ENCODE measurements around the gene SH3D19. TPM values are rescaled to one million over a fixed set of nuclear protein-coding genes. Genes with fewer than 3 reads are reported as not detected.

SH3D19 gene
- total and polyA plus RNA-seq, 3 experiments from 2014 or later, result not detected

GRCh38 chr4:151167561-151167960 is 157.8 kb downstream of the SH3D19 start:
- Histone ChIP-seq H3K4me3 (ENCODE audit: low read length) (no peak overlapping the region), H3K4me1 (ENCODE audit: insufficient read depth, low read length) (no peaks in the 10 kb centered on the region), H3K27ac (ENCODE audit: low read depth, low read length) (no peak overlapping the region), H3K27me3 (ENCODE audit: insufficient read depth, low read length, poor library complexity, severe bottlenecking) (no peaks in the 10 kb centered on the region), H3K9me3 (ENCODE audit: low read length) (no peaks in the 10 kb centered on the region), H3K36me3 (ENCODE audit: insufficient read depth, low read length) (no peaks in the 10 kb centered on the region)
- ChIA-PET CTCF (no interaction called here), POLR2A (no interaction called here)
- H3K36me3 Mint-ChIP-seq, result no peaks in the 10 kb centered on the region
- no peaks in the 10 kb centered on the region for H3K4me1 Mint-ChIP-seq
- no peaks in the 10 kb centered on the region for H3K9me3 Mint-ChIP-seq
- H3K4me3 Mint-ChIP-seq, result no peak overlapping the region
- peak overlapping the region in 1 of 8 donors; percentile 26 for H3K27ac Mint-ChIP-seq
- no peak for DNase-seq
- peaks cover 24 to 38% of the 10 kb centered on the region in 2 donors for H3K27me3 Mint-ChIP-seq

GRCh38 chr4:151166636-151167035 is 158.8 kb downstream of the SH3D19 start:
- H3K4me1 ChIP-seq (ENCODE audit: insufficient read depth, low read length), result no peaks in the 10 kb centered on the region
- no peaks in the 10 kb centered on the region for H3K9me3 ChIP-seq (ENCODE audit: low read length)
- Mint-ChIP-seq H3K4me1 (no peaks in the 10 kb centered on the region), H3K4me3 (no peak overlapping the region), H3K27ac (no peak overlapping the region), H3K36me3 (no peaks in the 10 kb centered on the region), H3K27me3 (peaks cover 22 to 36% of the 10 kb centered on the region in 2 donors), H3K9me3 (no peaks in the 10 kb centered on the region)
- POLR2A ChIA-PET, result no interaction called here
- H3K4me3 ChIP-seq (ENCODE audit: low read length), result no peak overlapping the region
- no peaks in the 10 kb centered on the region for H3K27me3 ChIP-seq (ENCODE audit: insufficient read depth, low read length, poor library complexity, severe bottlenecking)
- no peaks in the 10 kb centered on the region for H3K36me3 ChIP-seq (ENCODE audit: insufficient read depth, low read length)
- no peak overlapping the region for H3K27ac ChIP-seq (ENCODE audit: low read depth, low read length)
- CTCF ChIA-PET, result no interaction called here
- DNase-seq, result no peak

GRCh38 chr4:151165205-151166000 is 160.0 kb downstream of the SH3D19 start:
- ChIA-PET POLR2A (no interaction called here), CTCF (no interaction called here)
- H3K9me3 ChIP-seq (ENCODE audit: low read length), result no peaks in the 10 kb centered on the region
- no peaks in the 10 kb centered on the region for H3K27me3 ChIP-seq (ENCODE audit: insufficient read depth, low read length, poor library complexity, severe bottlenecking)
- Mint-ChIP-seq H3K4me1 (no peaks in the 10 kb centered on the region), H3K27ac (no peak overlapping the region), H3K4me3 (no peak overlapping the region), H3K9me3 (no peaks in the 10 kb centered on the region), H3K27me3 (peaks cover 19 to 41% of the 10 kb centered on the region in 2 donors), H3K36me3 (no peaks in the 10 kb centered on the region)
- no peak for DNase-seq
- H3K27ac ChIP-seq (ENCODE audit: low read depth, low read length), result no peak overlapping the region
- H3K4me1 ChIP-seq (ENCODE audit: insufficient read depth, low read length), result no peaks in the 10 kb centered on the region
- H3K36me3 ChIP-seq (ENCODE audit: insufficient read depth, low read length), result no peaks in the 10 kb centered on the region
- no peak overlapping the region for H3K4me3 ChIP-seq (ENCODE audit: low read length)

- Histone ChIP-seq H3K27me3 (ENCODE audit: insufficient read depth, low read length, poor library complexity, severe bottlenecking) (no peaks in the 10 kb centered on the region), H3K9me3 (ENCODE audit: low read length) (no peaks in the 10 kb centered on the region), H3K36me3 (ENCODE audit: insufficient read depth, low read length) (no peaks in the 10 kb centered on the region), H3K27ac (ENCODE audit: low read depth, low read length) (no peak overlapping the region), H3K4me1 (ENCODE audit: insufficient read depth, low read length) (no peaks in the 10 kb centered on the region), H3K4me3 (ENCODE audit: low read length) (no peak overlapping the region)
- no peak for DNase-seq
- ChIA-PET POLR2A (no interaction called here), CTCF (no interaction called here)
- H3K27me3 Mint-ChIP-seq, result peaks cover 15 to 39% of the 10 kb centered on the region in 2 donors
- H3K4me1 Mint-ChIP-seq, result no peaks in the 10 kb centered on the region
- no peaks in the 10 kb centered on the region for H3K9me3 Mint-ChIP-seq
- no peak overlapping the region for H3K27ac Mint-ChIP-seq
- H3K36me3 Mint-ChIP-seq, result no peaks in the 10 kb centered on the region
- H3K4me3 Mint-ChIP-seq, result no peak overlapping the region
Measured at GRCh38 chr4:151163855-151164254, 161.6 kb downstream of the SH3D19 start.

- no peaks in the 10 kb centered on the region for H3K27me3 ChIP-seq (ENCODE audit: insufficient read depth, low read length, poor library complexity, severe bottlenecking)
- no peaks in the 10 kb centered on the region for H3K36me3 Mint-ChIP-seq
- POLR2A ChIA-PET, result no interaction called here
- H3K4me1 Mint-ChIP-seq, result no peaks in the 10 kb centered on the region
- H3K9me3 Mint-ChIP-seq, result peaks cover 0 to 7% (median 0%) of the 10 kb centered on the region in 5 donors
- H3K27ac ChIP-seq (ENCODE audit: low read depth, low read length), result no peak overlapping the region
- no peak for DNase-seq
- no peaks in the 10 kb centered on the region for H3K36me3 ChIP-seq (ENCODE audit: insufficient read depth, low read length)
- H3K4me3 Mint-ChIP-seq, result no peak overlapping the region
- no peaks in the 10 kb centered on the region for H3K9me3 ChIP-seq (ENCODE audit: low read length)
- CTCF ChIA-PET, result no interaction called here
- peaks cover 19 to 32% of the 10 kb centered on the region in 2 donors for H3K27me3 Mint-ChIP-seq
- H3K27ac Mint-ChIP-seq, result no peak overlapping the region
- H3K4me1 ChIP-seq (ENCODE audit: insufficient read depth, low read length), result no peaks in the 10 kb centered on the region
- no peak overlapping the region for H3K4me3 ChIP-seq (ENCODE audit: low read length)
Measured at GRCh38 chr4:151158979-151159378, 166.4 kb downstream of the SH3D19 start.

- POLR2A ChIA-PET, result no interaction called here
- Histone ChIP-seq H3K27me3 (ENCODE audit: insufficient read depth, low read length, poor library complexity, severe bottlenecking) (no peaks in the 10 kb centered on the region), H3K4me3 (ENCODE audit: low read length) (no peak overlapping the region), H3K27ac (ENCODE audit: low read depth, low read length) (no peak overlapping the region), H3K4me1 (ENCODE audit: insufficient read depth, low read length) (no peaks in the 10 kb centered on the region), H3K36me3 (ENCODE audit: insufficient read depth, low read length) (no peaks in the 10 kb centered on the region), H3K9me3 (ENCODE audit: low read length) (no peaks in the 10 kb centered on the region)
- CTCF ChIA-PET, result no interaction called here
- Mint-ChIP-seq H3K36me3 (no peaks in the 10 kb centered on the region), H3K4me3 (no peak overlapping the region), H3K27ac (no peak overlapping the region), H3K4me1 (no peaks in the 10 kb centered on the region), H3K9me3 (peaks cover 0 to 7% (median 0%) of the 10 kb centered on the region in 5 donors), H3K27me3 (peaks cover 17 to 36% of the 10 kb centered on the region in 2 donors)
- no peak for DNase-seq
Measured at GRCh38 chr4:151157543-151157942, 167.9 kb downstream of the SH3D19 start.

GRCh38 chr4:151153585-151153984 is 171.8 kb downstream of the SH3D19 start:
- H3K36me3 Mint-ChIP-seq, result no peaks in the 10 kb centered on the region
- Histone ChIP-seq H3K9me3 (ENCODE audit: low read length) (no peaks in the 10 kb centered on the region), H3K4me3 (ENCODE audit: low read length) (no peak overlapping the region), H3K4me1 (ENCODE audit: insufficient read depth, low read length) (no peaks in the 10 kb centered on the region), H3K27ac (ENCODE audit: low read depth, low read length) (no peak overlapping the region), H3K36me3 (ENCODE audit: insufficient read depth, low read length) (no peaks in the 10 kb centered on the region), H3K27me3 (ENCODE audit: insufficient read depth, low read length, poor library complexity, severe bottlenecking) (no peaks in the 10 kb centered on the region)
- no peak overlapping the region for H3K27ac Mint-ChIP-seq
- H3K9me3 Mint-ChIP-seq, result peaks cover 0 to 7% (median 0%) of the 10 kb centered on the region in 5 donors
- no peak overlapping the region for H3K4me3 Mint-ChIP-seq
- POLR2A ChIA-PET, result no interaction called here
- H3K4me1 Mint-ChIP-seq, result no peaks in the 10 kb centered on the region
- peaks cover 17 to 27% of the 10 kb centered on the region in 2 donors for H3K27me3 Mint-ChIP-seq
- no peak for DNase-seq
- CTCF ChIA-PET, result no interaction called here

- H3K4me1 ChIP-seq (ENCODE audit: insufficient read depth, low read length), result no peaks in the 10 kb centered on the region
- H3K27me3 Mint-ChIP-seq, result peaks cover 9 to 17% of the 10 kb centered on the region in 2 donors
- no peak overlapping the region for H3K27ac ChIP-seq (ENCODE audit: low read depth, low read length)
- no peak overlapping the region for H3K27ac Mint-ChIP-seq
- ChIA-PET CTCF (no interaction called here), POLR2A (no interaction called here)
- DNase-seq, result no peak
- no peaks in the 10 kb centered on the region for H3K4me1 Mint-ChIP-seq
- H3K4me3 ChIP-seq (ENCODE audit: low read length), result no peak overlapping the region
- no peak overlapping the region for H3K4me3 Mint-ChIP-seq
- H3K36me3 ChIP-seq (ENCODE audit: insufficient read depth, low read length), result no peaks in the 10 kb centered on the region
- H3K9me3 Mint-ChIP-seq, result peaks cover 0 to 4% (median 0%) of the 10 kb centered on the region in 5 donors
- no peaks in the 10 kb centered on the region for H3K27me3 ChIP-seq (ENCODE audit: insufficient read depth, low read length, poor library complexity, severe bottlenecking)
- no peaks in the 10 kb centered on the region for H3K9me3 ChIP-seq (ENCODE audit: low read length)
- H3K36me3 Mint-ChIP-seq, result no peaks in the 10 kb centered on the region
Measured at GRCh38 chr4:151152028-151152427, 173.4 kb downstream of the SH3D19 start.

Data from CD8-positive, alpha-beta memory T cell (primary cell).